Neural cell (in vitro differentiated cells): ENCODE data around the gene PRM2. TPM values are rescaled to one million over a fixed set of nuclear protein-coding genes. Genes with fewer than 3 reads are reported as not detected.
"Not testable (repeated sequence)": the region's sequence is repeated elsewhere in the genome, so short reads cannot be mapped to it uniquely, and the experiment has no call there.

Source experiments
- H2AFZ ChIP-seq: fragments of 200-600, 300-800 bp; sonication (generic), shearing (Covaris generic); 2 replicates; pipeline ENCODE4 v1.6.0; 2014; ENCODE audit warnings: low read depth, mild to moderate bottlenecking, antibody characterized with exemption, low read length, moderate library complexity
- H3F3A ChIP-seq: fragments of 200-600 bp; shearing (Covaris generic); 2 replicates; pipeline ENCODE4 v1.6.1; 2016; ENCODE audit warnings: mild to moderate bottlenecking, moderate library complexity, mixed read lengths, antibody characterized with exemption, low read length; ENCODE audit not compliant: insufficient read depth, poor library complexity, severe bottlenecking
- H3K27ac ChIP-seq: fragments of 200-600, 300-800 bp; sonication (generic), shearing (Covaris generic); 2 replicates; pipeline ENCODE4 v1.5.1; 2014; ENCODE audit warnings: mild to moderate bottlenecking, low read length, moderate library complexity
- H3K27me3 ChIP-seq: fragments of 300-800, 200-600 bp; sonication (generic), shearing (Covaris generic); 2 replicates; pipeline ENCODE4 v1.6.0; 2014; ENCODE audit warnings: mild to moderate bottlenecking, low read depth, low read length, moderate library complexity; ENCODE audit not compliant: insufficient read depth
- H3K36me3 ChIP-seq: fragments of 300-800, 200-600 bp; sonication (generic), shearing (Covaris generic); 2 replicates; pipeline ENCODE4 v1.5.1; 2014; ENCODE audit warnings: mild to moderate bottlenecking, antibody characterized with exemption, low read length, moderate library complexity; ENCODE audit not compliant: insufficient read depth
- H3K4me2 ChIP-seq: fragments of 300-800, 200-600 bp; sonication (generic), shearing (Covaris generic); 2 replicates; pipeline ENCODE4 v1.6.0; 2014; ENCODE audit warnings: mild to moderate bottlenecking, low read length
- H3K4me3 ChIP-seq: fragments of 300-800, 200-600 bp; sonication (generic), shearing (Covaris generic); 2 replicates; pipeline ENCODE4 v1.5.1; 2014; ENCODE audit warnings: mild to moderate bottlenecking, low read length, moderate library complexity
- H3K79me2 ChIP-seq: fragments of 200-600 bp; shearing (Covaris generic); replicated peaks from 2 replicates; pipeline ENCODE4 v1.6.0; 2014; ENCODE audit warnings: mild to moderate bottlenecking, low read length, moderate library complexity; ENCODE audit not compliant: insufficient read depth
- H3K9ac ChIP-seq: fragments of 300-800, 200-600 bp; sonication (generic), shearing (Covaris generic); 2 replicates; pipeline ENCODE4 v1.6.1; 2016; ENCODE audit warnings: mild to moderate bottlenecking, low read length, mixed read lengths
- H3K9me2 ChIP-seq: fragments of 200-600 bp; shearing (Covaris generic); 2 replicates; pipeline ENCODE4 v1.6.1; 2016; ENCODE audit warnings: mild to moderate bottlenecking, low read length, mixed read lengths; ENCODE audit not compliant: insufficient read depth
- H3K9me3 ChIP-seq: fragments of 200-600, 300-800 bp; sonication (generic), shearing (Covaris generic); 2 replicates; pipeline ENCODE4 v1.6.1; 2016; ENCODE audit warnings: mild to moderate bottlenecking, mixed run types, low read length, moderate library complexity, mixed read lengths
- H4K20me1 ChIP-seq: fragments of 200-600 bp; shearing (Covaris generic); 2 replicates; pipeline ENCODE4 v1.6.1; 2016; ENCODE audit warnings: mild to moderate bottlenecking, mixed run types; ENCODE audit not compliant: insufficient read depth
- CTCF ChIP-seq: fragments of 450-650 bp; IDR thresholded peaks from 2 replicates; pipeline ENCODE4 v1.5.1; 2014; ENCODE audit warnings: antibody characterized with exemption, mild to moderate bottlenecking, moderate library complexity; ENCODE audit not compliant: poor library complexity, severe bottlenecking
- EP300 ChIP-seq: fragments of 450-650 bp; conservative IDR thresholded peaks from 2 replicates; pipeline ENCODE4 v1.6.1; 2014; ENCODE audit warnings: antibody characterized with exemption, mild to moderate bottlenecking, moderate library complexity; ENCODE audit not compliant: poor library complexity, severe bottlenecking
- EZH2 ChIP-seq: fragments of 200-600, 300-800 bp; shearing (Covaris generic), sonication (generic); IDR thresholded peaks from 2 replicates; pipeline ENCODE4 v1.6.1; 2014; ENCODE audit warnings: antibody characterized with exemption, low read length, borderline replicate concordance, mild to moderate bottlenecking; ENCODE audit not compliant: insufficient read depth, poor library complexity, severe bottlenecking
- MXI1 ChIP-seq: fragments of 450-650 bp; conservative IDR thresholded peaks from 2 replicates; pipeline ENCODE4 v1.6.1; 2014; ENCODE audit warnings: antibody characterized with exemption, mild to moderate bottlenecking; ENCODE audit not compliant: poor library complexity, severe bottlenecking
- POLR2AphosphoS5 ChIP-seq: IDR thresholded peaks from 2 replicates; pipeline ENCODE4 v1.6.1; 2012
- RAD21 ChIP-seq: fragments of 450-650 bp; conservative IDR thresholded peaks from 2 replicates; pipeline ENCODE4 v1.6.1; 2014; ENCODE audit warnings: antibody characterized with exemption, mild to moderate bottlenecking, moderate library complexity
- REST ChIP-seq: IDR thresholded peaks from 2 replicates; pipeline ENCODE4 v1.6.1; 2012; ENCODE audit warnings: borderline replicate concordance
- SMC3 ChIP-seq: fragments of 450-650 bp; conservative IDR thresholded peaks from 2 replicates; pipeline ENCODE4 v1.6.1; 2014; ENCODE audit warnings: antibody characterized with exemption, mild to moderate bottlenecking, moderate library complexity; ENCODE audit not compliant: poor library complexity
- TAF1 ChIP-seq: IDR thresholded peaks from 2 replicates; pipeline ENCODE4 v1.6.1; 2012; ENCODE audit warnings: low read depth
- polyA plus RNA-seq: library from polyadenylated mRNA; depleted of rRNA; stranded (reverse); fragments of >200 nt; gene quantifications from 2 replicates; pipeline ENCODE4 v1.2.3, GENCODE V29; 2014

PRM2 gene
- polyA plus RNA-seq, 1 donor from 2014 or later = not detected

- Histone ChIP-seq H3K79me2 (no peaks in the 10 kb centered on the region), H4K20me1 (no peaks in the 10 kb centered on the region), H3K27me3 (no peaks in the 10 kb centered on the region), H2AFZ (no peak overlapping the region), H3K9me3 (no peaks in the 10 kb centered on the region), H3K4me2 (no peak overlapping the region), H3K9me2 (no peaks in the 10 kb centered on the region), H3K36me3 (no peaks in the 10 kb centered on the region), H3K4me3 (no peak overlapping the region), H3K27ac (no peak overlapping the region), H3F3A (no peaks in the 10 kb centered on the region), H3K9ac (no peak overlapping the region)
- TF ChIP-seq EZH2 = no peak
- TF ChIP-seq TAF1 = no peak
- TF ChIP-seq EP300 = no peak
- no peak for TF ChIP-seq REST
- no peak for TF ChIP-seq RAD21
- no peak for TF ChIP-seq SMC3
- no peak for TF ChIP-seq POLR2AphosphoS5
- TF ChIP-seq CTCF = no peak
- no peak for TF ChIP-seq MXI1
These were observed 14.9 kb upstream of the PRM2 start for GRCh38 chr16:11291091-11291703.

GRCh38 chr16:11290102-11290893 lies 14.0 kb upstream of the PRM2 start:
- H3K9ac ChIP-seq = no peak overlapping the region
- no peaks in the 10 kb centered on the region for H3K9me3 ChIP-seq
- H2AFZ ChIP-seq = no peak overlapping the region
- H3K27ac ChIP-seq = no peak overlapping the region
- H3K4me3 ChIP-seq = no peak overlapping the region
- H3K79me2 ChIP-seq = no peaks in the 10 kb centered on the region
- no peak overlapping the region for H3K4me2 ChIP-seq
- H3F3A ChIP-seq = no peaks in the 10 kb centered on the region
- no peaks in the 10 kb centered on the region for H3K9me2 ChIP-seq
- TF ChIP-seq REST (no peak), SMC3 (no peak), RAD21 (no peak), MXI1 (no peak), EZH2 (no peak), TAF1 (no peak), POLR2AphosphoS5 (no peak), CTCF (no peak), EP300 (no peak)
- H4K20me1 ChIP-seq = no peaks in the 10 kb centered on the region
- H3K27me3 ChIP-seq = no peaks in the 10 kb centered on the region
- no peaks in the 10 kb centered on the region for H3K36me3 ChIP-seq

- not testable (repeated sequence) for H3K79me2 ChIP-seq
These were observed 13.4 kb upstream of the PRM2 start for GRCh38 chr16:11289696-11290095.

More at GRCh38 chr16:11289696-11290095, 13.4 kb upstream of the PRM2 start:
- H3K36me3 ChIP-seq, H3K9me2 ChIP-seq, H3F3A ChIP-seq, H3K27me3 ChIP-seq, H2AFZ ChIP-seq, H3K9ac ChIP-seq, H3K4me2 ChIP-seq, H4K20me1 ChIP-seq, H3K27ac ChIP-seq, H3K9me3 ChIP-seq, H3K4me3 ChIP-seq: not testable (repeated sequence)
